Panc1 (cell line): ENCODE measurements around the gene MEX3A.
"Not testable (repeated sequence)": the region's sequence is repeated elsewhere in the genome, so short reads cannot be mapped to it uniquely, and the experiment has no call there.

Experiments used
- POLR2AphosphoS5 ChIP-seq: IDR thresholded peaks from 2 replicates; pipeline ENCODE4 v1.6.1; 2012; ENCODE audit warnings: mild to moderate bottlenecking, low read depth, low read length, moderate library complexity
- TF ChIP-seq, protein P1 (sequence below): fragments of 450-650 bp; IDR thresholded peaks from 2 replicates; pipeline ENCODE4 v1.5.1; 2017; ENCODE audit warnings: mild to moderate bottlenecking

- TF ChIP-seq, protein P1, sequence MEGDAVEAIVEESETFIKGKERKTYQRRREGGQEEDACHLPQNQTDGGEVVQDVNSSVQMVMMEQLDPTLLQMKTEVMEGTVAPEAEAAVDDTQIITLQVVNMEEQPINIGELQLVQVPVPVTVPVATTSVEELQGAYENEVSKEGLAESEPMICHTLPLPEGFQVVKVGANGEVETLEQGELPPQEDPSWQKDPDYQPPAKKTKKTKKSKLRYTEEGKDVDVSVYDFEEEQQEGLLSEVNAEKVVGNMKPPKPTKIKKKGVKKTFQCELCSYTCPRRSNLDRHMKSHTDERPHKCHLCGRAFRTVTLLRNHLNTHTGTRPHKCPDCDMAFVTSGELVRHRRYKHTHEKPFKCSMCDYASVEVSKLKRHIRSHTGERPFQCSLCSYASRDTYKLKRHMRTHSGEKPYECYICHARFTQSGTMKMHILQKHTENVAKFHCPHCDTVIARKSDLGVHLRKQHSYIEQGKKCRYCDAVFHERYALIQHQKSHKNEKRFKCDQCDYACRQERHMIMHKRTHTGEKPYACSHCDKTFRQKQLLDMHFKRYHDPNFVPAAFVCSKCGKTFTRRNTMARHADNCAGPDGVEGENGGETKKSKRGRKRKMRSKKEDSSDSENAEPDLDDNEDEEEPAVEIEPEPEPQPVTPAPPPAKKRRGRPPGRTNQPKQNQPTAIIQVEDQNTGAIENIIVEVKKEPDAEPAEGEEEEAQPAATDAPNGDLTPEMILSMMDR: not testable (repeated sequence)
- not testable (repeated sequence) for TF ChIP-seq POLR2AphosphoS5
These were observed 34.5 kb upstream of the MEX3A start for GRCh38 chr1:156116731-156117130.
